K562 (cell line): ENCODE data around the gene KISS1R. TPM values are rescaled to one million over a fixed set of nuclear protein-coding genes. Genes with fewer than 3 reads are reported as not detected.

Experiments
- BRD4 ChIP-seq: fragments of 200-600 bp; sonication (generic); IDR thresholded peaks from 2 replicates; pipeline ENCODE4 v1.6.1; 2017; ENCODE audit warnings: inconsistent platforms
- CREB1 ChIP-seq, 2 experiments: sonication (generic) in 1 of 2; formaldehyde crosslinking in 1 of 2; IDR thresholded peaks; 2 replicates each; pipeline versions ENCODE4 v1.6.1 to v1.8.0; 2012 to 2022; ENCODE audit warnings: inconsistent platforms in 1 of 2, mild to moderate bottlenecking in 1 of 2, missing genetic modification reagents in 1 of 2, moderate library complexity in 1 of 2
- ELF1 ChIP-seq: fragments of 200-800 bp; sonication (Bioruptor generic); IDR thresholded peaks from 2 replicates; pipeline ENCODE4 v1.6.1; 2016; ENCODE audit warnings: missing genetic modification characterization, missing compliant biosample characterization
- ETS1 ChIP-seq: conservative IDR thresholded peaks from 2 replicates; pipeline ENCODE4 v1.6.1; 2011; ENCODE audit warnings: low read depth, mild to moderate bottlenecking, low read length; ENCODE audit not compliant: control insufficient read depth
- FOXO4 ChIP-seq: fragments of 450-650 bp; formaldehyde crosslinking; IDR thresholded peaks from 2 replicates; pipeline ENCODE4 v1.4.0; 2020; ENCODE audit warnings: mild to moderate bottlenecking, moderate library complexity
- GTF2B ChIP-seq: IDR thresholded peaks from 2 replicates; pipeline ENCODE4 v1.6.1; 2011; ENCODE audit not compliant: insufficient read length; ENCODE audit errors: extremely low read depth
- GTF3C2 ChIP-seq: IDR thresholded peaks from 3 replicates; pipeline ENCODE4 v1.6.1; 2011; ENCODE audit warnings: borderline replicate concordance, mild to moderate bottlenecking, moderate library complexity; ENCODE audit not compliant: insufficient read length; ENCODE audit errors: extremely low read depth
- KLF16 ChIP-seq: IDR thresholded peaks from 2 replicates; pipeline ENCODE4 v1.6.1; 2016; ENCODE audit warnings: antibody characterized with exemption
- LEF1 ChIP-seq: fragments of 450-650 bp; IDR thresholded peaks from 2 replicates; pipeline ENCODE4 v1.6.1; 2016; ENCODE audit warnings: mild to moderate bottlenecking
- MBD2 ChIP-seq: sonication (generic); IDR thresholded peaks from 2 replicates; pipeline ENCODE4 v1.6.1; 2016; ENCODE audit warnings: low read depth, borderline replicate concordance
- PCBP2 ChIP-seq: fragments of 200-400 bp; formaldehyde crosslinking; IDR thresholded peaks from 2 replicates; pipeline ENCODE4 v1.6.1; 2018; ENCODE audit warnings: low read length, low read depth, mild to moderate bottlenecking, moderate library complexity; ENCODE audit not compliant: poor library complexity, severe bottlenecking
- POLR2G ChIP-seq: fragments of 200-400 bp; formaldehyde crosslinking; IDR thresholded peaks from 2 replicates; pipeline ENCODE4 v1.6.1; 2017; ENCODE audit warnings: low read depth, mild to moderate bottlenecking, antibody characterized with exemption, low read length, moderate library complexity
- SNAPC5 ChIP-seq: fragments of 250-450 bp; sonication (Bioruptor Pico); IDR thresholded peaks from 2 replicates; pipeline ENCODE4 v1.8.0; 2021; ENCODE audit warnings: moderate library complexity, mild to moderate bottlenecking, inconsistent platforms
- TARDBP ChIP-seq: fragments of 450-650 bp; IDR thresholded peaks from 2 replicates; pipeline ENCODE4 v1.6.1; 2016
- ZNF165 ChIP-seq: fragments of 250-450 bp; sonication (Bioruptor Pico); IDR thresholded peaks from 2 replicates; pipeline ENCODE4 v1.4.0; 2020; ENCODE audit warnings: borderline replicate concordance
- ZNF384 ChIP-seq: IDR thresholded peaks from 2 replicates; pipeline ENCODE4 v1.6.1; 2012; ENCODE audit warnings: low read depth, low read length, improper control_type of control experiment
- ZNF398 ChIP-seq: fragments of 250-450 bp; sonication (Bioruptor Pico); IDR thresholded peaks from 2 replicates; pipeline ENCODE4 v1.8.0; 2021; ENCODE audit warnings: moderate library complexity, mild to moderate bottlenecking, inconsistent platforms
- ZNF75A ChIP-seq: fragments of 450-650 bp; formaldehyde crosslinking; IDR thresholded peaks from 2 replicates; pipeline ENCODE4 v1.4.0; 2020; ENCODE audit warnings: mild to moderate bottlenecking
- ZNF79 ChIP-seq: fragments of 250-450 bp; sonication (Bioruptor Pico); IDR thresholded peaks from 2 replicates; pipeline ENCODE4 v1.4.0; 2020; ENCODE audit warnings: low read depth, mild to moderate bottlenecking, moderate library complexity
- polyA plus RNA-seq, 8 experiments: library from polyadenylated mRNA; depleted of rRNA in 4 of 8; stranded (reverse) in 5 of 8; unstranded in 3 of 8; fragments of >200 nt; fragmentation: Nextera tagmentation in 2 of 8; fragmentation: Illumina TruSeq in 1 of 8; extraction: Ambion mirVana in 2 of 8; extraction: Trizol in 1 of 8; gene quantifications; 2 replicates each; pipeline versions ENCODE4 v1.2.1 to v1.2.3, GENCODE V29; 2011 to 2014; ENCODE audit warnings: inconsistent platforms in 1 of 8, missing spikeins in 1 of 8
- total RNA-seq, 7 experiments: library from RNA; depleted of rRNA in 6 of 7; stranded (reverse); fragments of >200 nt in 6 of 7; fragmentation: Illumina TruSeq in 2 of 7; extraction: Trizol in 2 of 7; gene quantifications; 2 replicates each; pipeline versions ENCODE4 v1.2.1 to v1.2.3, GENCODE V29; 2011 to 2021; ENCODE audit warnings: low replicate concordance in 1 of 7

The KISS1R gene
- total and polyA plus RNA-seq, 9 of the 15 experiments (the other 6 are each of a cell fraction or from before 2014, with no cell fraction given), result 0.37 to 39.4 (median 2.0) TPM

GRCh38 chr19:925526-926322 lies 8.6 kb downstream of the KISS1R start, which contains the start of gene ARID3A (continued):
- no peak for TF ChIP-seq GTF3C2
- TF ChIP-seq SNAPC5 (CRISPR knock-in tag), result no peak
- no peak for TF ChIP-seq ZNF384
- no peak for TF ChIP-seq ZNF398 (CRISPR knock-in tag)
- TF ChIP-seq POLR2G, result peak; percentile 56
- no peak for TF ChIP-seq BRD4
- TF ChIP-seq KLF16, result no peak
- TF ChIP-seq ZNF79 (CRISPR knock-in tag), result no peak
- TF ChIP-seq ETS1, result 0 out of 2 replicates have a peak, but pooled peaks have one; percentile 41
- TF ChIP-seq CREB1 (IDR thresholded peaks at IDR 0.05), result peak; percentile 50; the same call in 1 of the 2 replicates
- TF ChIP-seq CREB1 (CRISPR knock-in tag; IDR thresholded peaks at IDR 0.05), result no peak; the same call in 1 of the 2 replicates
- TF ChIP-seq ZNF75A (CRISPR knock-in tag), result no peak
- no peak for TF ChIP-seq TARDBP
- no peak for TF ChIP-seq ELF1
- TF ChIP-seq LEF1, result no peak
- TF ChIP-seq GTF2B, result no peak
- no peak for TF ChIP-seq ZNF165 (CRISPR knock-in tag)
- TF ChIP-seq MBD2, result no peak
- no peak for TF ChIP-seq FOXO4 (CRISPR knock-in tag)
- TF ChIP-seq PCBP2, result no peak
